ENCODE results near the gene ASF1A. TPM values are rescaled to one million over a fixed set of nuclear protein-coding genes. Genes with fewer than 3 reads are reported as not detected.

ASF1A gene
- total and polyA plus RNA-seq, 9 of the 15 experiments (the other 6 are each of a cell fraction or from before 2014, with no cell fraction given), result 31.5 to 45.3 (median 34.8) TPM

DNA sequence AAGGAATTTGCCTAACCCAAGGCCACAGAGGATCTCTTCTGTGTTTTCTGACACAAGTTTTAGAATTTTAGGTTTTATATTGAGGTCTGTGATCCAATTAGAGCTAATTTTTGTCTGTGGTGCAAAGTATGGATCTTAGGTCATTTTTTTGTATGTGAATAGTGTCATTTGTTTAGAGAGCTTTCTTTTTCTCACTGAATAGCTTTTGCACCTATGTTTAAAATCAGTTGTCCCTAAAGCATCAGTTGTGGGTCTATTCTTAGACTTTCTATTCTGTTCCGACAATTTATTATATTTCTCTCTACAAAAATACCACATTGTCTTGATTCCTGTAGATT is 41.3 kb downstream of the ASF1A start (continued):
- TF ChIP-seq, protein P1, sequence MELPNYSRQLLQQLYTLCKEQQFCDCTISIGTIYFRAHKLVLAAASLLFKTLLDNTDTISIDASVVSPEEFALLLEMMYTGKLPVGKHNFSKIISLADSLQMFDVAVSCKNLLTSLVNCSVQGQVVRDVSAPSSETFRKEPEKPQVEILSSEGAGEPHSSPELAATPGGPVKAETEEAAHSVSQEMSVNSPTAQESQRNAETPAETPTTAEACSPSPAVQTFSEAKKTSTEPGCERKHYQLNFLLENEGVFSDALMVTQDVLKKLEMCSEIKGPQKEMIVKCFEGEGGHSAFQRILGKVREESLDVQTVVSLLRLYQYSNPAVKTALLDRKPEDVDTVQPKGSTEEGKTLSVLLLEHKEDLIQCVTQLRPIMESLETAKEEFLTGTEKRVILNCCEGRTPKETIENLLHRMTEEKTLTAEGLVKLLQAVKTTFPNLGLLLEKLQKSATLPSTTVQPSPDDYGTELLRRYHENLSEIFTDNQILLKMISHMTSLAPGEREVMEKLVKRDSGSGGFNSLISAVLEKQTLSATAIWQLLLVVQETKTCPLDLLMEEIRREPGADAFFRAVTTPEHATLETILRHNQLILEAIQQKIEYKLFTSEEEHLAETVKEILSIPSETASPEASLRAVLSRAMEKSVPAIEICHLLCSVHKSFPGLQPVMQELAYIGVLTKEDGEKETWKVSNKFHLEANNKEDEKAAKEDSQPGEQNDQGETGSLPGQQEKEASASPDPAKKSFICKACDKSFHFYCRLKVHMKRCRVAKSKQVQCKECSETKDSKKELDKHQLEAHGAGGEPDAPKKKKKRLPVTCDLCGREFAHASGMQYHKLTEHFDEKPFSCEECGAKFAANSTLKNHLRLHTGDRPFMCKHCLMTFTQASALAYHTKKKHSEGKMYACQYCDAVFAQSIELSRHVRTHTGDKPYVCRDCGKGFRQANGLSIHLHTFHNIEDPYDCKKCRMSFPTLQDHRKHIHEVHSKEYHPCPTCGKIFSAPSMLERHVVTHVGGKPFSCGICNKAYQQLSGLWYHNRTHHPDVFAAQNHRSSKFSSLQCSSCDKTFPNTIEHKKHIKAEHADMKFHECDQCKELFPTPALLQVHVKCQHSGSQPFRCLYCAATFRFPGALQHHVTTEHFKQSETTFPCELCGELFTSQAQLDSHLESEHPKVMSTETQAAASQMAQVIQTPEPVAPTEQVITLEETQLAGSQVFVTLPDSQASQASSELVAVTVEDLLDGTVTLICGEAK (IDR thresholded peaks at IDR 0.05), result peak; percentile 60; the same call in 1 of the 2 replicates
- TF ChIP-seq, protein P1 (CRISPR knock-in tag; IDR thresholded peaks at IDR 0.05), result no peak
- 0 out of 2 replicates have a peak, but pooled peaks have one; percentile 1 for TF ChIP-seq ETV1 (tag; conservative IDR thresholded peaks at IDR 0.05; ENCODE audit: low read depth)
- TF ChIP-seq NR2C2 (CRISPR knock-in tag; IDR thresholded peaks at IDR 0.05), result no peak
- TF ChIP-seq NR2C2 (tag; IDR thresholded peaks at IDR 0.05), result peak; percentile 38; the same call in 1 of the 2 replicates
